GM08714 (cell line): ENCODE data around the gene HIPK2.

ENCODE experiments used
- H3K4me3 ChIP-seq: fragments of 200-500 bp; sonication (Bioruptor generic); 2 replicates; pipeline ENCODE4 v1.5.1; 2014; ENCODE audit warnings: mild to moderate bottlenecking, low read length, inconsistent platforms
- ZNF274 ChIP-seq: IDR thresholded peaks from 2 replicates; pipeline ENCODE4 v1.6.1; 2012; ENCODE audit warnings: mild to moderate bottlenecking, low read depth, low read length

Gene HIPK2

DNA sequence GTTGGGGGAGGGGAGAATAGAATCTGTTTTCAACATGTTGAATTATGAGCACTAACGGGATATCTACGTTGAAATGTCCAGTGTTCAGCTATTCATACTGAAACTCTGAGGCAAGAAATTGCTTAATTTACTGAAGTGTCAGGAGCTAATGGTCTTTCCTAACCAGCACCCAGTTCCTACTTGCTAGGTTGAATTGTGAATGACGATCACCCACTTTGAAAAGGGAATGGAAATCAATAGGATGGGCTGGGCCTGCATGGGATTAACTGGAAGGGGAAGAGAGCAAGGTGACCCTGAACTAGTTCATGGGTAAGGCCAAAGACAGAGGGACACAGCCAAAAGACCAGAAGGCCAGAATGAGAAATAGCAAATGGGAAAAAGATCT lies 51.3 kb downstream of the HIPK2 start:
- no peak for TF ChIP-seq ZNF274
- no peak overlapping the region for H3K4me3 ChIP-seq

DNA sequence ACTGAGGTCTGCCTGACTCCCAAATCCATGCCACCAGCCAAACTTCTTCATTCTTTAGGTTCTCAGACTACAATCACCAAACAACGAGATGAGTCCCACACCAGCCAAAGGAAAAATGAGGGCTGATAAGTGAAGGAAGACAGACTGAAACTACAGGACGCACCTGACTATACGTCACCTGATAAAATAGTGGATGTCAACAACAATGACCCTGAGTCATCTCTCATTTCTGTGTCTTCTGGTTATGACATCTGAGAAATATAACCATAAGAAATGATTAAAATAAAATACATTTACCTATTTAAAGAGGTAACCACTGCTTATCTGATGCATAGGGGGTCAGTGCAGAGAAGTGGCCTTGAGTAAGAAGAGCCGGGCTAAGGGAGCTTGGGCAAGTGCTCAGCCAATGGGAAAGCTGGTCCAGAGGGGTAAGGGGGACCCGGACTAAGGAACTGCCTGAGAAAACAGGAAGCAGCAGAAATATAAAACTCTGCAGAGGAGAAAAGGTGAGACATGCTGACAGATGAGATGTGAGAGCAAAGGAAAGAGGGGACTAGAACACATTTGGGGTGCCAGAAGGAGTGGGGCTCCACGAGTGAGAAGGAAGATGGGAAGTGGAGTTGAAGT lies 51.8 kb downstream of the HIPK2 start:
- H3K4me3 ChIP-seq: no peak overlapping the region; the same call in 1 of the 2 replicates
- no peak for TF ChIP-seq ZNF274

- H3K4me3 ChIP-seq: no peak overlapping the region; the same call in 1 of the 2 replicates
Measured at GRCh38 chr7:139725077-139725476, 52.7 kb downstream of the HIPK2 start.

DNA sequence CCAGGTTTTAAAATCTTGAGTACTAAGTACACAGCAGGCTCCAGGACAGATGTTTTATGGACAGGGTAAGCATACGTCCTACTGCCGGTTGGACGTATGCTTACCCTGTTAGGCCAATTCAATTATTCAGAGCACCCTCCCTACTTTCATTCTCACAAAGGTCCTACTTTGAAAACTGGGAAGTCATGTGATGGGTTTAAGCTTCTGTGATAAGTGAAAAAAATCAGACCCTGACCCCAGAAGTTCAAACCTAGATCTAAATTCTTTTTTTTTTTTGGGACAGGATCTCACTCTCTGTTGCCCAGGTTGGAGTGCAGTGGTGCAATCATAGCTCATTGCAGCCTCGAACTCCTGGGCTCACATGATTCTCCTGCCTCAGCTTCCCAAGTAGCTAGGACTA lies 55.2 kb downstream of the HIPK2 start:
- no peak overlapping the region for H3K4me3 ChIP-seq
- TF ChIP-seq ZNF274: no peak

More at GRCh38 chr7:139725077-139725476, 52.7 kb downstream of the HIPK2 start:
- TF ChIP-seq ZNF274: no peak

DNA sequence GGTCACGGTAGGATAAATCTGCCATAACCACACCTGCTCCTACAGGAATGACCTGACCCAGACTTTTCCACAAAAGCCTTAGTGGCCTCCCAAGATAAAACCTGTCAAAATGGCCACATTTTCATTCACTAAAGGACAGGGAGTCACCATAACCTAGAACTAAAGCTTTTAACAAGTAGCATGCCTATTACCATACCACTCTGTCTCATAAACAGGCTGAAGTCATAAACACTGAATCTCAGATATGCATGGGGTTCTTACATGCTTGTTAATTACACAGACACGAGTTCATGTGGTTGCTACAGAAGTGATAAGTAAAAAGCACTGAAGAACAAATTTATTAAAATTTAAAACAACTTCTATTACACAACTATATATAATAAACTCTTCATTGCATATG lies 56.0 kb downstream of the HIPK2 start:
- no peak for TF ChIP-seq ZNF274
- no peak overlapping the region for H3K4me3 ChIP-seq

DNA sequence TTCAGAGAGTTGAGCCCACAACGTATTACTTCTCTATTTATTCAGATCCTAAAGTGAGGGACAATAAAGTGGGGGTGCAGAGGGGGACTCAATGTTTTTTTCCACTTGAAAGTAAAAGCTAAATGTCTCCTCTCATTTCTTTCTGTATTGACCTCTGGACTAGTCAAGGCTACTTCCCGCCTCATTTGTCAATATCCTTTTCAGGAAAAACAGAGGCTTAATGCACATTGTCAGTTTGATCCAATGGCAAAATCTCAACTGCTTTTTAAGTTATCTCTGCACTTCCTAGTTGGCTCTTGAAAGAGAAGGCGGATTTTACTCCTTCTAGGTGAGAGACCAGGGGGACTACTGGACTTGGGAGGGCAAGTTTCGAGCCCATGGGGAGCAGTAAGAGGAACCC lies 56.4 kb downstream of the HIPK2 start:
- H3K4me3 ChIP-seq: no peak overlapping the region

GRCh38 chr7:139720705-139721231 lies 57.0 kb downstream of the HIPK2 start:
- no peak overlapping the region for H3K4me3 ChIP-seq
- TF ChIP-seq ZNF274: no peak

More for the DNA sequence above, 56.4 kb downstream of the HIPK2 start:
- TF ChIP-seq ZNF274: no peak

DNA sequence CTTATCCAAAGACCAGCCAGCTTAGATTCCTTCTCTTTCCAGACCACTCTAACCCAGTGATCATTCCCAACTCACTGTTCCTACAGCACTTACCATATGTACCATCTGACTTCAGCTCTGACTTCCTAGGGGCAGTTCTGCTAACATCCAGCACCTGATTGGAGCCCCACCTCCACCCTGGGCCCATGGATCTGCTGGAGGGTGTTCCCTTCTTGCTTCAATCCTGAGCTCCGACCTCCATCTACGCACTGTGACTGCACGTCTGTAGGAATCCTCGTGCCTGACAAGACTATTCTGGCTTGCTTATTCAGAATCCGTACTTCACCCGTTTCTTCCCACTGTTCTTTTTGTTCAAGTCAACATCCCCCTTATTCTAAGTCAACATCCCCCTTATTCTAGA lies 57.6 kb downstream of the HIPK2 start:
- H3K4me3 ChIP-seq: no peak overlapping the region
- no peak for TF ChIP-seq ZNF274

GRCh38 chr7:139718859-139719258 lies 58.9 kb downstream of the HIPK2 start:
- no peak overlapping the region for H3K4me3 ChIP-seq
- no peak for TF ChIP-seq ZNF274

DNA sequence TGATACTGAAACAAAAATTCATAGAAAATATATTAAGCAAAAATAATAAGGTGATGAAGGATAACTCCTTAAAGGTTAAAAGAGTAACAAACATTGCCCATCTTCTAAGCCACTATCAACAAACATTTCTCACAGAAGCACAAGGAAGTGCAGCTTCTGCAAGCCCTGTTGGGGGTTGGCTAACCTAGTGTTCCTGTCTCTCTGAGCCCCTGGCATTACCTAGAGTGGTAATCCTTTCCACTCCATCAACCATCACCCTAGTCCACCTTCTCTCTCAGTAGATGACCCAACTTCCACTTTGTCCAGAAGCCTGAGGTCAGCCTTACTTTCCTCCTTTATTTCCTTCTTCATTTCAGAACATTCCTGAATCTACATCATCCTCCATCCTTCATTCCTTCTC lies 59.7 kb downstream of the HIPK2 start:
- H3K4me3 ChIP-seq: no peak overlapping the region
- TF ChIP-seq ZNF274: no peak

DNA sequence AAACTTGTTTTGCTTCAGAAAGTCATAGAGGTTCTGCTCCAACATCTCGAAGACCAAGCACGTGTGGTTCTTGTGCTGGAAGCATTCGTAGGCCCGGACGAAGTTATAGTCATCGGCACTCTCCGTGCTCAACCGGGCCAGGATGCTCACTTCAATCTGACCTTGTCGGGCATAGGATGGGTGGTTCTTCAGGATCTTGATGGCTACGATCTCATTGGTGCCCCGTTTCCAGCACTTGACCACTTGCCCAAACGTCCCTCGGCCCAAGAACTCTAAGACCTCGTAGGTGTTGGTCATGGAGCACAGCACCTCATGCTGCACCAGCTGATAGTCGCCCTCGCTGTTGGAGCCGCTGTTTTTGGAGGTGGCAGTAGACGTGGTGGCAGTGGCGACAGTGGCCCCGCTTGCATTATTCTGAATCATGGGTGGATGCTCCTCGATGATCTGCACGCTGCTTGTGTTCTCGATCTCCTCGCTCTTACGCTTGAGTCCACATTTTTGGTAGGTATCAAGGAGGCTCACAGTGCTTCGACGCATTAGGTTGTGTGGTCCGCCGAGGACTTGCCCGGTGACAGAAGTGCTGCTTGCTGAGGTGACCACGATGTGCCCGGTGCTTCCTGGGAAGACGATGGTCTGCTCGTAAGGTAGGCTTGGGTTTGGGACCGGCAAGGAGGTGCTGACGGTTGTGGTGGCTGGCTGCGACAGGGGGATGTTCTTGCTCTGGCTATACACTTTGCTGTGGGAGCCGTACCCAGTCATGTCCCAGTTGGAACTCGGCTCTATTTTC lies 61.4 kb downstream of the HIPK2 start:
- TF ChIP-seq ZNF274: no peak
- H3K4me3 ChIP-seq: no peak overlapping the region

DNA sequence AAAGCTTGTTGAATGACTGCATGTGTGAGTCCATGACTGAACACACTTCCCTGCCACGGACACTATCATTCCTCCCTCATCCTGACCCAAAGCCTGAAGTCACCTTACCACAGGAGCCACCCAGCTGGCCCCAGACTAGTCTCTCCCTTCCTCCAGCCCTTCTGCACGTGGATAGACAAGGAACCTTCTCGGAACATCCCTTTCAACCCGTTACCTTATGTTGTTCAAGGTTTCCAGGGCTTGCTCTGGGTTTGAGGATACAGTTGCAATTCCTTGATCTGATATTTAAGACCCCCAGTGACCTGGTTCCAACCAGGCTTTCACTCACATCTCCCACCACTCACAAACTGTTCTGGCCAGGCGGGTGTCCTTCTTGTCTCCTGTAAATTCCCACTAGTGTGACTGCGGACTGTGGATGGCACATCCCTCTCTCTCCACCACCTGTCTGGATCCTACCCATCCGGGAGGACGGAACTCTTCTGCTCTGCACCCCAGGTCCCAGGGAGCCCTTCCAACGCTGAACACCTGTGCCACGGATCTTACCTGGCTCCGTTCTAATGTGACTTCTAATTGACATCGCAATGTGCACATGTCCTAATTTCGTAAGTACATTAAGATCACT lies 62.5 kb downstream of the HIPK2 start:
- H3K4me3 ChIP-seq: no peak overlapping the region
- TF ChIP-seq ZNF274: no peak

GRCh38 chr7:139714163-139714901 lies 63.5 kb downstream of the HIPK2 start:
- no peak for TF ChIP-seq ZNF274

DNA sequence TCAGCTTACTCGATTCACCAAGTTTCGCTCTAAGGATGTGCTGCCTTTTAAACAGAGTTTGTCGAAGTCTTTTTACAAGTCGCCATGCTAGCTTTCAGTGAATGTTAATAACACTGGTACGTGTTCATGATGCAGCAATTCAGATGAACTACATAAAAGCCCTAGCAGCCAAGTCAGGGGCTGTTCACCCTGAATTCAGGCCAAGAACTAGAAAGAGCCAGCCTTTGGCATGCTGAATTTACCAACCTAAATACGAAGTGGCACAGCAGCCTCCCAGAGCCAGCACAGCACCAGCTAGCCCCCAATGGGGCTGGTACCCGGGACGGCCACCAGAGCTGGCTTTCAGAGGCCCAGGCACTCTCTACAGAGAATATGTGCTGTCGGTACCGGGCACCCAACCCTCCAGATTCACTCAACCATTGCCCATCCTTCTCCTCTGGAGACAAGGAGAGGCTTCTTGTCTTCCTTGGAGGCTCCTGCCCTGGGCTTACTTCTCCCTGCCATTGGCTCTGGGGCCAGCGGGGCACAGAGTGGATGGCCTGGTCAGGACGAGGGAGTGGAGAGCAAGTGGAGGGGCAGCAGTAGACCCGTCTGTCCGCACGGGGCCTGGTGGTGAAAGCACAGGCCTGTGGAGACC lies 64.2 kb downstream of the HIPK2 start:
- H3K4me3 ChIP-seq: no peak overlapping the region
- no peak for TF ChIP-seq ZNF274

More at GRCh38 chr7:139714163-139714901, 63.5 kb downstream of the HIPK2 start:
- H3K4me3 ChIP-seq: no peak overlapping the region; the same call in 1 of the 2 replicates
